HG03342 (cell line): ENCODE results near the gene SLC4A11.

ENCODE experiments used
- ATAC-seq: cut with Tn5 transposase; IDR thresholded peaks from one replicate; pipeline ENCODE4 v1.9.1; 2021; ENCODE audit warnings: mild to moderate bottlenecking, moderate library complexity; ENCODE audit not compliant: unreplicated experiment

The SLC4A11 gene

DNA sequence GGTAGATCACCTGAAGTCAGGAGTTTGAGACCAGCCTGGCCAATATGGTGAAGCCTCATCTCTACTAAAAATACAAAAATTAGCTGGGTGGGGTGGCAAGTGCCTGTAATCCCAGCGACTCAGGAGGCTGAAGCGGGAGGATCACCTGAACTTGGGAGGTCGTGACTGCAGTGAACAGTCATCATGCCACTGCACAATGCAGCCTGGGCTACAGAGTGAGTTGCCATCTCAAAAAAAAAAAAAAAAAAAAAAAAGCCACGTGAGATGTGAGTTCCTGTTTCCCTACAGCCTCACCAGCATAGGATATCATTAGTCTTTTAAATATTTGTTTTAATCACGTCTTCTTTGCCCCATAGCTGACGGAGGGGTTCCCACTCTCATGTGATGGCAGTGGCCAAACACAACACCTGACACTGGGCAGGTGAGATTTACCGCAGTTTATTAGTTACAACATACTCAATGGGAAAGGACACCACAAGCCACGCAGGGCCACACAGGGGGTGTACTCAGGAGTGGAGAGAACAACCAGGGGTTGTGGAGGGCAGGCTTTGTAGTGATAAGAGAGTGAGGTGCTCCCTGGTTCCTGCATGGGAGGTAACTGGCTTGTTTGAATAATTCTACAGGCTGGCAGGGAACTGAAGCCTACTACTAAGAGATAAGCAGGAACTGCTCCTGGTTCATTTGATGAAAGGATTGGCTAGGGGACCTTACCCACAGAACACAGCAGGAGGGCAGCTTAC is 61.1 kb downstream of the SLC4A11 start:
- ATAC-seq, result no peak
